OCI-M2 (cell line): ENCODE results near the gene ESPL1.

Experiments
- DNase-seq: peaks from one replicate; lab custom pipeline; 2025; ENCODE audit not compliant: unreplicated experiment; lab: John Stamatoyannopoulos, UW

The ESPL1 gene

DNA sequence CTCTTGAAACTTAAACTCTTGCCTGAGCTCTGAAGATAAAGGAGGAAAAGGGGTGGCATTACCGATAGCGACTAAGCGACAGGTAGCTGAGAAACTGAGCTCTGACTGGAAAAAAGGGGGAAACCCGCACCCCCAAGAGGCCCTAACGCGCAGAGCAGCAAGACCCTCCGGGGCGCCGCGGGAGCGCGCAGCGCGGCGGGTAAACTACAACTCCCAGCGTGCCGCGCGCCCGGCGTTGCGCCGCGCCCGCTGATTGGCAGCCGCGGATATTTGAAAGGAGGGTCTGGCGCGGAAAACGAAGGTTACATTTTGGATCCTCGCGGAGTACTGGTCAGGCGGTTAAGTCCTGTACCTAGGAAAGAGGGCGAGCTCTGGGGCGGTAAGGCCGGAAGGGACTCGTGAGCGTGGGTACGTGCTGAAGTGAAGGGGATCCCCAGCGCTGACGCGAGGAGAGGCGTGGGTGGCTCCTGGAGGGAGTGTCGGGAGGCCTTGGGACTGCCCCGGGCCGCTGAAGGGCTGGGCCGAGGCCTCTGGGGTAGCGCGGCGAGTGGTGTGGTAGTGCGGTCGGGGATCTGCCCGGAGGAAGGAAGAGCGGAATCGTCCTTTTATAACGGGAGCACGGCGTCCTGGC lies at the start of gene ESPL1:
TSS of gene ESPL1 (plus strand) at position 301 of the 631 bp plus-strand sequence. CDS start 468 bp downstream, outside the sequence.
- peak; percentile 58 for DNase-seq

DNA sequence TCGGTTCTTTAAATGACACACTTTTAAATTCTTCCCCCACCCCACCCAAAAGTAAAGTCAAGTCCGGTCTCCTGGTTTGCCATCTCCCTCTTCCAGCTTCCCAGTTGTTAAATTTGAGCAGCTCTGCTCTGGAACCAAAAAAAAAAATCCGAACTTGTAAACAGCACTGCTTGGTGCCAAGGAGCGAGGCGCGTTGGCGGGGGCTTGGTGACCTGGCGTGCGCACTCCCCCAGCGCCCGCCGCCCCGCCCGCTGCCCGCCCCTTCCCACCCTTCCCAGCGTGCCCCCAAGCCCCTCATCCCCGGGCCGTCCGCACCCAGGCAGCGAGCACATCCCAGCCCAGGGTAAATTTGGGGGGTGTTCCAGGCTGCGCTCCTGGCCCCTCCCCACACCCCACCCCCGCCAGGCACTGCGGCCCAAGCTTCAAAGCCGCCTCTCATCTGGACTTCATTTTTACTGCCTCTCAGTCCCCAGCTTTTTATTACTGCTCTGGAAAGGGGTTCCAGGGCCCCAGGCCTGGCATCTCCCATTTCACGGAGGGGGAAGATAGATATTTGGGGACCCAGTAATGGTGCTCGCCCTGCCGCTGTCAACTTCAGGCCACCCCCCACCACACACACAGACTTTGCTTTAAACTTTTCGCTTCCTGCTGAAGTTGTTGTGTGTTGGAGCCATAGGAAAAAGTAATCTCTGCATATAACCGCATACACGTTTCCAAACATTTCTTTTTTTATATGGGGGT lies 49.4 kb upstream of the ESPL1 start:
- no peak for DNase-seq

DNA sequence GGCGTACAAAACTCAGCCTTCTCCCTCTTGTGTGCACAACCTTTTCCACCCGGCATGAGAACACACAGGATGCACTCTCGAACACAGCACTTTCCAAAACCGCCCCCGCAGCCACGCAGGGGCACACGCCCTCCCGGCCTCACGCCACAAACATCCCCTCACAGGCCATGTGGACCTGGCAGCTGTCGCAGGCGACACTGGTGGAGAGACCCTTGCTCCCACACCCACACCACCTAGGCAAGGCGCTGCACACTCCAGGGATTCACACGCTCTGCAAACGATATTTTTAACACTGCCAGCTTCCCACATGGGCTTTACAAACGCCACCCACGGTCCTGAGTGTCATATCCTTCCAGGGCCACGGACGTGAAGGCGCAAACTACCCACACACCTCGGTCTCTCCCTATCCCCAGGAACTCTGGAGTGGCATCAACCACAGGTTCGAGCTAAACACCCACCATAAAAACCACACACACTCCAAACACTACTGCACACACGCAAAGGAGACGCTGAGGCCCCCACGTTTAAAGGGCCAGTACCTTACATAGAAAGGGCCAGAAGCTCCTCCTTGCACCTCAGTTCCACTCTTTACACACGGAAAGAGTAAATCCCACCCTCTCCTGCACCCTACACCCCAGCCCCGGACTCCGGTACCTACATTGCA lies 48.7 kb upstream of the ESPL1 start:
- DNase-seq, result no peak

DNA sequence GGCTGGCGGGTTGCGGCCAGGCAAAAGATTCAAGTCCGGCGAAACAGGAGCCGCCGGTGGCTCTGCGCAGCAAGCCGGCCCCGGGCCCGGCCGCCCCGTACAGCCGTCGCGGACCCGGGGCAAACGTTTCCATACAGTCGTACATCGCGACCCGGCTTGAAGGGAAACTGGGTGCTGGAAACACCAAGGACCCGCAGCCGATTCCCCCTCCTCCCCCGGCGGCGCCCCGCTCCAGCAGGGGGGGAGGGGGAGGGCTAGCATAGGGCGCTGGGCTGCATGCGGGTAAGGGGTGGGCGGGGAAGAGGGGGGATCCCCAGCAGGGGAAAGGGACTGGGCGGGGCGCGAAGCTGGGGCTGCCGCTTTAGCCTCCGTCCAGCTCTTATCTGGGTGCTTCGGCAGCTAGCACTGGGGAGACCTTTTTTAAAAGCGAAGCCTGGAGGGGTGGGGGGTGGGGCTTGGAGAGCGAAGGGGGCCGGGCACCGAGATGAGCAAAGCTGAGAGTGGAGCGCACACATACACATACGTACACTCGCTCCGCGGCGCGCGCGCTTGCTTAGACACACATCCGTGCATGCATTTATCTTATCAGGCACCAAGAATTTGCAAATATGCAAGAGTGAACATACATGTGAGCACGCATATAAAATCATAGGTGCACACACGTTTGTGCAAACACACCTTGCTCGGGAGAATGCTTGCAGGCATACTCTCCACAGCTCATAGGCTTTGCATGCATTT lies 48.0 kb upstream of the ESPL1 start:
- no peak for DNase-seq

DNA sequence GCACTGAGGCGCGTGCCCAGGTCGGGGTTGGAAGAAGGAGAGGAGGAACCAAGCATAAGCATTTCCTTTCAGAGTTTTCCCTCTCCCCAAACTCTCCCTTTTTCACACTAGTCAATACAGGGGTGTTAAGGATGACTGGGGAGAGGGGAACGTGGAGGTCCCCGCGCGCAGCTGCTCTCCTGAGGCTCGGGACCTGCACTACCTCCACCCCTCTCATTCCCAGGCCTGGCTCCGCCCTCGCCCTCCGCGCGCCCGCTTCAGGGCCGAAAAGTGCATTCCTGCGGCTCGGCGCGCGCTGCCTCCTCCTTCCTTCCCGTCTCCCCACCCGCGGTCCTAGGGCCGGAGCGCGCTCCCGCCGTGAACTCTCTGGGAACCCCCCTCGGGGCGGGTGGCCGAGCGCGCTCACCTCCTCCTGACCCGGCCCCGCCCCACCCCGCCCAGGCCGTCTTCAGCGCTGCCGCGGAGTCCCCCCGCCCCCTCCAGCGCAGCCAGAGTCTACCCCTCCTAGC lies 47.4 kb upstream of the ESPL1 start:
- DNase-seq, result peak; percentile 11

DNA sequence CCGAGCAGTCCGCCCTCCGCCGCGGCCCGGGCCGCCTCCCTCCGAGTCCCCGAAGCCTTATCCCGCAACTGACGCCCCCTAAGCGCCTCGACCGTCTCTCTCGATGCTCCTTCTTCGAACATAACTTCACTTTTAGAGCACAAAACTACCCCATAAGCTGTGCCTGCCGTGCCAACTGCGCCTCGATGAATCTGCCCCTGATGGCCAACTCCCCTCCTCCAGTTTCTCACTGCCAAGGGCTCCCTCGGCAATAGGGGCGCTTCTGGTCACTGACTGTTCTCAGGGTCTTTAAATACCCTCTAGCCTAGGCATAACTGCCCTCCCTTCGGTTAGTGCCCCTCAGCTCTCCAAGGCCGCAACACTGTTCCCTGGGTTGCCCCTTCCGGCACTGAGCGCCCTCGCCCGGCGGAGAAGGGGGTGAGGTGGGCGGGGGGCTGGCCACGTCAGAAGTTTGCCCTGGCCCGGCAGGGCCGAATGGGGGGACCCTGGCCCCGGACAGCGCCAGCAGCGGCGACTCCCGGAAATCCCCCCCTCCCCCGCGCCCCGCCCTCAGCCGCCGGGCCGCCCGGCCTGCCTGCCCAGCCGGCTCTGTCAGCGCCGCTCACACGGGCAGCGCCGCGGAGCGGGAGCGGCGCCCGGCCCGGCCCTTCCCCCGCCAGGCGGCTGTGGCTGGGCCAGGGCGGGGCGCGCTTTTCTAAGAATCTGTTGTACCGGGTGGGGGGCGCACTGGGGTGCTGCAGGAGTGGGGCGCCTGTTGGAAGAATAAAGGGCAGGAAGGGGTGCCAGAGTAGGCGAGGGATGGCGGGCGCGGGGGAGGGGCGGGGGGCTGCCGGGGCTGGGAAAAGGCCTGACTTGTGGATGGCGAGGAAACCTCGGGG lies 46.7 kb upstream of the ESPL1 start:
- DNase-seq, result peak; percentile 19

DNA sequence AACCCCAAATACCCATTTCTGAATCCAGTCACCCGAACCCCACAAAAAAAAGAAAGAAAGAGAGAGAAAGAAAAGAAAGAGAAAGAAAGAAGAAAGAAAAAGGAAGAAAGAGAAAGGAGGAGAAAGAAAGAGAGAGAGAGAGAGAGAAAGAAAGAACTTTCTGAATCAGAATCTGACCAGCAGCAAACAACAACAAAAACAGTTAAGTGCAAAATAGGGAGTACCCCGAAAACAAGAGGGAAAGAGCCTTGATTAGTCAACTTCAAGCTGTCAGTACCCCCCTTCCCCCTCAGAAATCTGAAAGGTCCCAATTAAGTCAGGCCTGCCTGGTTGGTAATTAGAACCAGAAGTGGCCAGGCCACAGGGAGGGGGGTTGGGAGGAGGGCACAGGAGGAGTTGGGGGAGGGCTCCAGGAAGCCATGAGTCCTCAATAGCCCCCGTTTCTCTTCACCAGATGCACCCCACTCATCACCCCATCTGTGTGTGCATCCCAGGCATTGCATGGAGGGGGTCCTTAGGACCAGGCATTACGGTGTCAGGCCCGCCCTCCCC lies 45.9 kb upstream of the ESPL1 start:
- no peak for DNase-seq

DNA sequence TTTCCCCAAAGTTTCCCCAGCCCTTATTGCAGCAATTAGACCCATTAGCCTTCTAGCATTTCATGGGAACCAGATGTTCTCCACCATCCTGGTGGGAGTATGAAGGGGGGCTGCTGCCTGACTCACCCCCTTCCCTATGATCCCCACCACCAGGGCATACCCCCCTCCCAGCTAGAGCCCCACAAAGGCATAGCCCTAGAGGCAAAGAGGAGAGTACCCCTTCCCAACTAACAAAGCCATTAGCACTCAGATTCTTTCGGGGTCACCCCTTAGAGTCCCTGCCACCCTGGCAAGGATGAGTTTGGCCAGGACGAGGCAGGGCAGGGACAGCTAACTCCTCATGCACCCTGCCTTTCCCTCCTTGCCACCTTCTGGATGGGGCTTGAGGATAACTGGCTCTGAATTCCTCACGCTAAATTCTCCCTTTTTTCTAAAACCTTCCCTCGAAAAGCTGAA lies 45.3 kb upstream of the ESPL1 start:
- DNase-seq, result no peak

DNA sequence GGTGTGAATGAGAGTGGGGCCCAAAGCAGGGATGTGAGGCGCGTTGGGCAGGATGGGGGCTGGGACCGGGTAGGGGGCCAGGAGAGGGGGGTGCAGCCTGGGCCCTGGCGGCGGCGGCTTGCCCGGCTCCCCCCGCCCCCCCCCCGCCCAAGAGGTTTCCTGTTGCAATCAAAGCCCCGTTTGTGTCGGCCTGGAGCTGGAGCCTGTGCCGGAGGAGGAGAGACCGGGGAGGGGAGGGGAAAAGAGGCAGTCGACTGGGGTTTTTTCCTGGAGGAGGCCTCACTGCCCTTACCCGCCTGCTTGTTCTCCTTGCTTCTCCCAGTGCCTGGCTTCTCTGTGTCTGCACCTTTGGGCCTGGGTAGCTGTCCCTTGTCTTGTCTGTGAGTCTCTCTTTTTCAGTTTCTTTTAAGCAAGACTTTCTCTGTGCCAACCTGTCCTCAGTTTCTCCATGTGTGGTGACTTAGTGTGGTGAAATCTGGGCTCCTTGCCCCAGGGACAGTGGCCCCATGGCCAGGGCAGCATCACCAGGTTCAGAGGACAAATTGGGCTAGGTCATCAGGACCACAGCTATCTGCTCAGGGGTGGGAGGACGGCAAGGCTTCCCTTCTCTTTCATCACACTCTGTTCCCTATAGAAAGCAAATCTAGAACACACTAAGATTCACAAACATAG lies 44.6 kb upstream of the ESPL1 start:
- no peak for DNase-seq

DNA sequence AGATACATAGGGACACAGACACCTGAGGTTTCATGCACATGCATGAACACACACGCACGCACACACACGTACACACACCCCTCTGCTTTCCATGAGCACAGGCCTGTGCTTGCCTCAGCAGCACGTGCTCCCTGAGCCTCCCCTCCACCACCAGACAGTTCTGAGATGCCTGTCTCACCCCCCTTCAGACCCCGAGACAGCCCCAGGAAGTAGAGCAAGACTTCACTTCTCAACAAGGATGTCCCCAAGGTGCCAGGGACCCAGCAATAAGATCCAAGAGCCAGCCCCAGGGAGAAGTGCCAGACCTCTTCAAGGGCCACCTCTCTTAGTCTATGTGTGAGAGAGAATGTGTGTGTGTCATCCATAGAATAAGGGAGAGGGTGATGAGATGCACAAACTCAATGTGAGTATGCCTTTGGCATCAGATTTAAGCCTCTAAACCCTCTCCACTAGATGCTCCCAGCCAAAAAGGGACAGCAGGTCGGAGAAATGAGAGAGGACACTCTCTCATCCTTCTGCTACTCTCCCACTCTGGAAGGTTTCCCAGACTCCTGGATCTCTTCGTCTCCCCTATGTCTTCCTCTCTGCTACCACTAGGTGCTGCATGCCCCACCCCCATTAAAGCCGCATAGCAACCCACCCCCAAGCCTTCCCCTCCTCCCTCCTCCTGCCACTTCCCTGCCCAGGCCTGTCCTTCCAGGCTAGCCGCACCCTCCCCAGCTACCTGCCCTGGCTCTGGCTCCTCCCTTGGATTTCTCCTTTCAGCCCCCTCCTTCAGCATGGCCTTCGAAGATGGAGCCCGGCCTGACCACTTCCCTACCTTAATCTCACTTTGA lies 43.8 kb upstream of the ESPL1 start:
- no peak for DNase-seq

DNA sequence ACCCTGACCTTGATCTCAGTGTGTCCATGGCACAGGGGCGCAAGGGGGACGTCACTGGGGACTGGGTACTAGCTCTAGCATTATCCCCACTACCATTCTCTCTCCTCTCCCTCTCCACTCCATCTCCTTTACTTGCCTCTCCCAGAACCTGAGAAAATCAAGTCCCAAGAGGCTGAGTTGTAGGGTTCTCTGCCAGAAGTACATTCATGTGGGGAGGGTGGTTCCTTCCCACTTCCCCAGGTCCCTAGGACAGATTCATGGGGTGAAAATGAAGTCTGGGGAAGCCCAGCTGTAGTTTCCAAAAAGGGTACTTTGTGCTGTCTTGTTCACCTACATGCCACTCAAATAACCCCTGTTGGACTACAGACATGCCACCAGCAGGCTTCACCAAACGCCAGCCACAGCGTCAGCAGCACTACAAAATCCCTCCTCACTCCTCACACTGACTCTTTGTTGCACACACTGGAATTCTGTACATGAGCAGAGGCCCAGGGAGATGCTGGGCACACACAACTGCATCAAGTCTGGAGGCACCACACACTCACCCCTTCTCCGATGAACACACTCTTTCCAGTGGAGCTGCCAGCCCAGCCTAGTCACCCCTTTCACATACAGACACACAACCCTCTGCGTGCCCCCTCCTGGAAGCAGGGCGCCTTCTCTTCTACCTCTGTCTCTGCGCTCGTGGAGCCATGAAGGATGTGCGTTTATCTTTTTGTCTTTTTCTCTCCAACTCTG lies 43.0 kb upstream of the ESPL1 start:
- no peak for DNase-seq

DNA sequence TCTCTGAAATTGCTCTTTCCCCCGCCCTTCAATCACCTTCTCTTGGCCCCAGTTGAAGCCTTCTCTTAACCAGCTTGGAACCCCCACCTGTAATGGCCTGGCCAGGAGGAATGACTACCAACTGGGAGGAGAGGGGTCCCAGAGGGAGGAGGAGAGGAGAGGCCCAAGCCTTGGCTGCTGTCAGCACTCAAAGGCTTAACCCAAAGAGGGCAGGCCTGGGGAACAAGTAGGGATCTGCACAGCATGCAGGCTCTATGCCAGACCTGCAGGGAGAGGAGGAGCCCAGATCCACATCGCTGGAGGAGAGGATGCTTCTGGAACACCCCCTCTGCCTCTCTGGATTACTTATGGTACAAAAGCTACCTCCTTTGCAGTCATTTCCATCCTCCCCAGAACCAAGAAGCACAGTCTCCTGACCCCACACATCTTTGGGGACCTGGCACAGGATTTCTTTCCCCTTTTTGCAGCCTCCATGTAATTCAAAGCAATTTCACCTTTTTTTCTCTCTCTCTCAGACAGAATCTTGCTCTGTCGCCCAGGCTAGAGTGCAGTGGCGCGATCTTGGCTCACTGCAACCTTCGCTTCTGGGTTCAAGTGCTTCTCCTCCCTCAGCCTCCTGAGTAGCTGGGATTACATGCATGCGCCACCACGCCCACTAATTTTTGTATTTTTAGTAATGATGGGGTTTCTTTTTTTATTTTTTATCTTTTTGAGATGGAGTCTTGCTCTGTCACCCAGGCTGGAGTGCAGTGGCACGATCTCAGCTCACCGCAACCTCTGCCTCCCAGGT lies 42.3 kb upstream of the ESPL1 start:
- DNase-seq, result no peak

DNA sequence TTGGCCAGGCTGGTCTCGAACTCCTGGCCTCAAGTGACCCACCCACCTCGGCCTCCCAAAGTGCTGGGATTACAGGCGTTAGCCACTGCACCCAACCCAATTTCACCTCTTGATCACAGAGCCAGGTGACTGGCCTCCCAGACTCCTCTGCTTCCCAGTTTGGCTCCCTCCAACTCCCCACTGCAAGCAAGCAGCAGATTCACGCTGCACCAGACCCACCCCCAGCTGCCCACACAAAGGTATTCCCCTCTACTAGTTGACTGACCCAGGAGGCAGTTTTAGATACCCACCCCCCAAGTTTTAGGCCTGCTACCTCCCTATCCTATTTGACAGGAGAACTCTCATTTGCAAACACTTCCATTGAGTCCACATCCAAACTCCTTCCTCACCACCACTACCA lies 41.3 kb upstream of the ESPL1 start:
- no peak for DNase-seq

DNA sequence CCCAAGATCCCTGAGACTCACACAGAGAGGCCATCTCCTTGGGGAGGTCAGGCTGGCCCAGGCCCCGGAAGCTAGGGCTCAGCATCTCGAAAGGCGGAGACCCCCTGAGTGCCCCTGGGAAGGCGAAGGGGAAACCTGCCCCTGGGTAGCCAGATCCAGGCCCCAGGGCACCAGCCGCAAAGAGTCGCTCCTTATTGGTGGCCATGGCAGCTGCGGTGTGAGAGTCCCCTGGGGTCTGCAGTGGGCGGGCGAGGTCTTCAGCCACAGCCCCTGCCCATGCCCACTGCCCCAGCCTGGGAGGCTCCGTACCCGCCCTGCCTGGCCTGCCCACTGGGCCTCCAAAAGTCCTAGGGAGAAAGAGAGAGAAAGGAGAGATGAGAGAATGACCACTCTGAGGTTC lies 40.8 kb upstream of the ESPL1 start:
- no peak for DNase-seq

DNA sequence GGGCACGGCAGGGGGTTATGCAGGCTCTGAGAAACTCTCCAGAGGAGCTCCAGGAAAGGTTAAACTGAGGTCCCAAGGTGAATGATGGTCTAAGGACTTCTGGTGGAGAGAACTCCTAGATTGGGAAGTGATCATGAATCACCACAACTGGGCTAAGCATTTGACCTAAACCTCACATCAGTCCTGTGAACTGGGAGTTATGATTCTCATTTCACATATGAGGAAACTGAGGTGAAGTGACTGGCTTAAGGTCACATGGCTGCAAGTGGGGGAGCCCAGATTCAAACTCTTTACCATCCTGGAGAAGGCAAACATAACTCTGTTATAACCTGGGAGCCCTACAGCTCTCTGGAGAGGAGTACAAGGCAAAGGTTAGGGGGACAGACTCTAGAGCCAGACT lies 40.3 kb upstream of the ESPL1 start:
- DNase-seq, result no peak

DNA sequence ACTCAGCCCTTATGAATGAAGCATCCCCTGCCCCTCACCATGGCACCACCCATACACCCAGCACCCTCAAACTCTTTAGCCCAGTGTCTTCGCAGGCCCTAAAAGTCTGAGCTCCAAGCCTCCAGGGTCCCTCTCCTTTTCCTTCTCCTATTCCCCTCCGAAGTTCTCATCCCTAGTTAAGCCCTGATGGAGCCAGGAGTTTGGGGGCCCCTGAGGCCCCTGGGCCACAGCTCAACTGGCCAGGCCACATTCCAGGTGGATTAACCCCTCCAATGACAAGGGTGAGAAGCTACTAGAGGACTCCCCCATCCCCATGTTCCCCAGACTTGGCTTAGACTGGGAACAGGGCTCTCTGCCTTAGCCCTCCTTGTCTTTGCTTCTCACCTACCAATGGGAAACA lies 38.6 kb upstream of the ESPL1 start:
- no peak for DNase-seq
